Vagina (tissue), 2 donors: ENCODE data around the gene MYO18A.

Experiments used
- POLR2A ChIP-seq, 2 donors: fragments of 450-650 bp; IDR thresholded peaks; one replicate each; pipeline ENCODE4 v1.6.1; 2017; ENCODE audit warnings: antibody characterized with exemption in 2 of 2, mild to moderate bottlenecking in 2 of 2, moderate library complexity in 2 of 2
- POLR2AphosphoS5 ChIP-seq, 2 donors: sonication (generic); formaldehyde crosslinking; IDR thresholded peaks; one replicate each; pipeline ENCODE4 v1.9.0; 2017; ENCODE audit warnings: antibody characterized with exemption in 2 of 2, mild to moderate bottlenecking in 2 of 2, low read depth in 1 of 2; ENCODE audit not compliant: insufficient read depth in 1 of 2
- TF ChIP-seq, protein P1 (sequence below), 3 experiments: fragments of 450-650 bp in 2 of 3; fragments of 200-600 bp in 1 of 3; sonication (generic) in 1 of 3; IDR thresholded peaks; one replicate each; pipeline ENCODE4 v1.5.1; 2017 to 2019; ENCODE audit warnings: antibody characterized with exemption in 3 of 3, mild to moderate bottlenecking in 2 of 3, moderate library complexity in 2 of 3

DNA sequence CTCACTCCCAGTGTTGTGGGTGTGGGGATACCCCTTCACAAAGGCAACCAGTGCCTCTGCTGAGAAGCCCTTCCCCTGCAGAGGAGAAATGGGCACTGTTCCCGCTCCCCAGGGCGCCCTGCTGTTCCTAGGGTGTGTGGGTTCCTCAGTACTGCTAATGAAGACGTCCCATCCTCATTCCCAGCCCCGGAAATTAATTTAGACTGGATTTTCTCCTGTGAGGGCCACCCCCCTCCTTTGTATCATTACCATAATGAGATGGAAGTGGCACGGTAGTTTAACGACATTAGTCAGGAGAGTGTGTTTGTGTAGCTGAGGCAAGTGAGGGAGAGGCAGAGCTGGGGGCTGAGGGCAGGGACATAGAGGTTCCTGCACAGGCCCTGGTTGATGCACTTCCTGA, 84.1 kb downstream of the MYO18A start:
- TF ChIP-seq POLR2AphosphoS5 (IDR thresholded peaks at IDR 0.05; ENCODE audit: insufficient read depth in 1 of 2, low read depth in 1 of 2): no peak
- TF ChIP-seq, protein P1, sequence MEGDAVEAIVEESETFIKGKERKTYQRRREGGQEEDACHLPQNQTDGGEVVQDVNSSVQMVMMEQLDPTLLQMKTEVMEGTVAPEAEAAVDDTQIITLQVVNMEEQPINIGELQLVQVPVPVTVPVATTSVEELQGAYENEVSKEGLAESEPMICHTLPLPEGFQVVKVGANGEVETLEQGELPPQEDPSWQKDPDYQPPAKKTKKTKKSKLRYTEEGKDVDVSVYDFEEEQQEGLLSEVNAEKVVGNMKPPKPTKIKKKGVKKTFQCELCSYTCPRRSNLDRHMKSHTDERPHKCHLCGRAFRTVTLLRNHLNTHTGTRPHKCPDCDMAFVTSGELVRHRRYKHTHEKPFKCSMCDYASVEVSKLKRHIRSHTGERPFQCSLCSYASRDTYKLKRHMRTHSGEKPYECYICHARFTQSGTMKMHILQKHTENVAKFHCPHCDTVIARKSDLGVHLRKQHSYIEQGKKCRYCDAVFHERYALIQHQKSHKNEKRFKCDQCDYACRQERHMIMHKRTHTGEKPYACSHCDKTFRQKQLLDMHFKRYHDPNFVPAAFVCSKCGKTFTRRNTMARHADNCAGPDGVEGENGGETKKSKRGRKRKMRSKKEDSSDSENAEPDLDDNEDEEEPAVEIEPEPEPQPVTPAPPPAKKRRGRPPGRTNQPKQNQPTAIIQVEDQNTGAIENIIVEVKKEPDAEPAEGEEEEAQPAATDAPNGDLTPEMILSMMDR (IDR thresholded peaks at IDR 0.05): no peak
- TF ChIP-seq POLR2A (IDR thresholded peaks at IDR 0.05): no peak
